Skin epidermis (tissue), 12 donors: ENCODE data around the gene SPATA17.

Source experiments
- H3K27ac ChIP-seq, 21 experiments: fragments of 200-600 bp; sonication (generic) in 11 of 21; one replicate each; pipeline ENCODE4 v1.5.0; 2020; ENCODE audit warnings: mild to moderate bottlenecking in 3 of 21, inconsistent platforms in 2 of 21, moderate library complexity in 2 of 21
- H3K4me3 ChIP-seq, 7 experiments: fragments of 200-600 bp; sonication (generic) in 2 of 7; one replicate each; pipeline ENCODE4 v1.5.0; 2020; ENCODE audit warnings: inconsistent platforms in 2 of 7, mild to moderate bottlenecking in 2 of 7, moderate library complexity in 1 of 7

SPATA17 gene

DNA sequence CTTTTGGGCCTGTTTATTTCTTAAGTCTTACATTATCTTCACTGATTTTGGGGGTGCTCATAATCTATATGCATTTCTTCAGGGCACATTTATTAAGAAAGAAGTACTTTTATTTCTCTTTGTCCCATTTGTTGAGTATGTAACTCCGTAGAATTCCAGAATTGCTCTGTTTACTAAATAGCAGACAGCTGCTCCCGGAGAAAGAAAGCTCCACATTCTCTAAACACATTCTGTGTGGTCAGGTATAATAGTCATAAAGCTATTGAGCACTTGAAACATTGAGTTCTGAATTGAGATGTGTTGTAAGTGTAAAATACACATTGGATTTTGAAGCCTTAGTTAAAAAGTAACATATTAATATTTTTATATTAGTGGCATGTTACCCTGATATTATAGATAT is 206.5 kb downstream of the SPATA17 start:
- Histone ChIP-seq H3K4me3 (no peak overlapping the region), H3K27ac (no peak overlapping the region)

DNA sequence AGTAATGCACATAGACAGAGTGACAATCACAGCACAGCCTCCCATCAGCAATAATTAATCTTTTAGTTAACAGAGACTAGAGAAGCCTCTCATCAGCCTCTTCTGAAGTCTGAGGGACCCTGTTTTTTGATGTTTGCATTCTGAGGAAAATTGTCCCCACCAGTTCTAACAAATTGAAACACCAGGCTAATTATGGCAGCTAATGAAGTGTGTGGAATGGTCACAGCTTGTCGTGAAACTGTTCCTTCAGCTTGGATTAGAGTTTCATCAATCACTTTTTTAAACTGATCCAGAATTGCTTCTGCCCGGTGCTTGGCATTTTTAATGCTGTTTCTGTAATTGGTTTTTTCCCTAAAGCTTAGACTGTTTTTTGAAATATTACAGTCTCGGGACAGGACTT is 208.0 kb downstream of the SPATA17 start:
- Histone ChIP-seq H3K27ac (no peak overlapping the region), H3K4me3 (no peak overlapping the region)

DNA sequence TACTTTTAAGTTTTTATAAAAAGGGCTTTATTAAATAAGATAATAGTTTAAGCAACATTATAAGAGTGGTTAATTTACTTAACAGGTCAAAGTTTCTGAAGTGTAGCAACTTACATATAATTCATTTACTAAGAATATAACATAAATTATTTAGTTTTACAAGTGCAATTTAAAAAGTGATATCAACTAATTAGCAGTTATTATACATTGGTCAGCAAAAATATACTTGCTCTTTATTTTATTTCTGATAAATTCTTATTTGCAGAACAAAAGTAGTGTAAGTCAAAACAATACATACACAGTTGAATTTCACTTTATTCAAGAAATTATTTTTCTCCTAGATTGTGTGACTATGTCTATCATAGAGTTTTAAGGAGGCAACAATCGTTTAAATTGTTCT is 215.6 kb downstream of the SPATA17 start:
- H3K27ac ChIP-seq = no peak overlapping the region
- no peak overlapping the region for H3K4me3 ChIP-seq

DNA sequence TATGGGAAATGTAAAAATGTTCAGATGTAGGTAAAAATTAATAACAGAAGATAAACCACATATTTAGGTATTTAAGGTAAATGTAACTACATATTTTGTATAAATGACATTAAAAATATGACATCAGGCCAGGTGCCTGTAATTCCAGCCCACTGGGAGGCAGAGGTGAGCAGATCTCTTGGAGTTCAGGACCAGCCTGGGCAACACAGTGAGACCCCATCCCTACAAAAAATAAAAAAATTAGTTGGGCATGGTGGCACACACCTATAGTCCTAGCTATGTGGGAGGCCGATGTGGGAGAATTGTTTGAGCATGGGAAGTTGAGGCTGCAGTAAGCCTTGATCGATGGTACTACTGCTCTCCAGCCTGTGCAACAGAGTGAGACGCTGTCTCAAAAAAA is 216.5 kb downstream of the SPATA17 start:
- no peak overlapping the region for H3K27ac ChIP-seq
- H3K4me3 ChIP-seq = no peak overlapping the region

DNA sequence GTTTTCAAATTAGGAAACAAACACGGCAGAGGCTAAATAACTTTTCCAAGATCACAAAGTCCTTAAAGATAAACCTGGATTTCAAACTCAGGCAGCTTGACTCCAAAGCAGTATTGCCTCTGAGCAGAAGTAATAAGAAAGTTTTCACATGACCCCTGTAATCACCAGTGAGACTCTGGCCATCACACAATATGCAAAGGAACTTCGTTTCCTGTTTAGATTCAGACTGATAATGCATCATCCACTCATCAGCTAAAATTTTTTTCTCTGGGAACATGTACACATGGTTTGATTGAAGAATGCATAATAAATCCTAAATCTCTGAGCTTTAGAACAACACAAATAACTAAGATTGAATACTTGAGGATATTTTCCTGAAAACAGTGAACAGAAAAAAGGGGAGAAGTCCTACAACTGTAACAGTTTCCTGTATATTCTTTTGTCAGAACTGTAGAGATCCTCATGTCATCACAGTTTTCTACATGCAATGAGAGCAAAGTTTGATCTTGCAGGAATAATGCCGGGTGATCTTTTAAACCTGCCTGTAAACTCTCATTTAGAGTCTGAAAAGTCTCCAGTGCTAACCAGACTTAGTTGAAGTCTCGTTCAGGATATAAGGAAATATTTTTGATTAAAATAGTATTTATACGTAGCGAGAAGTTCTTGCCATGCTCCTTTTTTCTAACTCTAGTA is 225.3 kb downstream of the SPATA17 start:
- no peak overlapping the region for H3K4me3 ChIP-seq

DNA sequence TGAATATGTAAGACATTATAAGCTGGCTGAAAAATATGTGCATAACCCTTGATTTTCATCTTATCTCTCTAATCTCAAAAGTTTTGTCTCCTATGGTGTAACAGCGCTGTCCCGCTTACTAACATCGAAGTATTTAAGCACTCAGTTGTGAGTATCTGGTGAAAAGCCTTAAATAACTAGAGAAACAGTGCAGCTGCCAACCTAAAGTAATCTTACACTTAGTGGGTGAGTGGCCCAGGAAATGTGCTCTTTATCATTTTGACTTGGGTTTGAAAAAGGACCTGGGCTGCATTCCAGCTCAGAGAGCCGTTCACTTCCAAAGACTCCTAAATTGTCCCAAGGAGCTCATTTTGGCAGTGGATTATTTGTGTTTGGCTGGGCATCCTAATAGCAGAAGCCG is 225.9 kb downstream of the SPATA17 start:
- H3K4me3 ChIP-seq = no peak overlapping the region

More for the DNA sequence above, 225.3 kb downstream of the SPATA17 start:
- no peak overlapping the region for H3K27ac ChIP-seq

DNA sequence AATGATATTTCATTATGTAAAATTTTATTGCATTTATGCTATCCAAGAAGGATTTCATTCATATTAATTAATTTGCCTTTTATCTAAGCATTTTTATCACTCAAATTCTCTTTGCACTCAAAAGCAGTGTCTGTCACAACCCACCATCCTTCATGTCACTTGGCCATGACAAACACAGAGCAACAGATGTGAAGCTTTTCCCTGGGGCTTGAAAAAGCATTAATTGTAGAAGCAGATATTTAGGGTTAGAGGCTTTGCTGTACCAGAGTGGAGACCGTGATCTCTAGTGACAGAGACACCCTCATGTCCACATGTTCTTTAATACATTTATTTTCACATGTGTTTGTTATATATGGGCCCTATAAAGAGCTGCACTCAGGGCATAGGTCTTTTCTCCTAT is 230.5 kb downstream of the SPATA17 start:
- Histone ChIP-seq H3K27ac (no peak overlapping the region), H3K4me3 (no peak overlapping the region)

More for the DNA sequence above, 225.9 kb downstream of the SPATA17 start:
- no peak overlapping the region for H3K27ac ChIP-seq

DNA sequence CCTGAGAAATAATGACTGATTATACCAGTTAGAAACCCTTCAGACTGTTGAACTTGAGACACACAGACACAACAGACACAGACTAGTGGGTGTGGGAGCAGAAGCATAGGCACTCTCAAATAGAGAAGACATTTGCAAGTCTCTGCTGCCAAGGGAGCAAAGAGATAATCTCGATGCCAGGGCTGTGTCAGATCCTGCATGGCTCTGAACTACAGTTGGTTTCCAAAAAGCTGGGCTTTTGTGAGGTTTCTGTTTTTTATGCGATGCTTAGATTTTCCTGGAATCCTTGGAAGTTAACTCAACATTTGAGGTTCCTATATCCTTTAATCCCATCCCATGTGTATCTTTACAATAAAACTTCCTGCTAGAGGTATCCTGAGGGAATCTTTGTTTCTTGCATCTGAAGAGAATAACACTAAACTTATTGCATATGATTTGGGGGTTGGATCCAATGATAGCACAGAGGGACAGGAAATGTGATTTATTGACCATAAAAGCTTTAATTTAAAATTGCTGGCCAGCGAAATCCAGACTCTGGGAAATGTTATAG is 236.4 kb downstream of the SPATA17 start:
- no peak overlapping the region for H3K4me3 ChIP-seq
- no peak overlapping the region for H3K27ac ChIP-seq

DNA sequence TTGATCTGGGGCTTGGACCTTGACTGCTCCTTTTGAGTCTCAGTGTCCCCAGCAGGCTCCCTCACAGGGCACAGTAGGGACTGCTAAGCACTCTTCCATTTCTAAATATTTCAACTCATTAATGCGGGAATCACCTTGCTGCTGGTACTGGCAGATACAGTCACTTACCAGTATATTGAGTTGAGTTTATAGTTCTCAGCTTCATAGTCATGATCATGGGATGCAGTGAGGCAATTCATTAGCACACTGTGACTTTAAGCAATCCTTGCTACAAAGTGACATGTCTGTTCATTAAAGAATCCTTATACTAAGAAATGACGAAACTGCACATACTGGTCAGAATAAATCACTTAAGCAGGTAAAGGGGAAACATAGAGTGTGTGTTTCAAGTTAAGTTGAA is 240.8 kb downstream of the SPATA17 start:
- Histone ChIP-seq H3K27ac (no peak overlapping the region), H3K4me3 (no peak overlapping the region)

DNA sequence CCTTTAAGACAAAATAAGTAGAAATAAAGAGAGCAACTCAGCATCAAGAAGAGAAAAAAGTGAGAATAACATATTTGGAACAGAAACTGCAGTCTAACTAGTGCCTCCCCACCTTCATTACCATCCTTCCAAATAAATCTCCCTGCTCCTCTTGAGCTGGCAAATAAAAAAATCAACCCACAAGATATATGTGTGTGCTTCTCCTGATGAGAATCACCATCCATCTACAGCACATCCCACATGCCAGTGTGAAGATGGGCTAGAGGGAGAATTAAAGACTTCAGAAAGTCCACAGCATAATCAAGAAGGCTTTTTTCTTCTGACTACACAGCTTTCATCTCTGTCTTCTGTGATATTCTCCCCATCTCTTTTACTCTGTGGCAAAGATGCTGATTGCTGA is 244.1 kb downstream of the SPATA17 start:
- Histone ChIP-seq H3K4me3 (no peak overlapping the region), H3K27ac (no peak overlapping the region)

DNA sequence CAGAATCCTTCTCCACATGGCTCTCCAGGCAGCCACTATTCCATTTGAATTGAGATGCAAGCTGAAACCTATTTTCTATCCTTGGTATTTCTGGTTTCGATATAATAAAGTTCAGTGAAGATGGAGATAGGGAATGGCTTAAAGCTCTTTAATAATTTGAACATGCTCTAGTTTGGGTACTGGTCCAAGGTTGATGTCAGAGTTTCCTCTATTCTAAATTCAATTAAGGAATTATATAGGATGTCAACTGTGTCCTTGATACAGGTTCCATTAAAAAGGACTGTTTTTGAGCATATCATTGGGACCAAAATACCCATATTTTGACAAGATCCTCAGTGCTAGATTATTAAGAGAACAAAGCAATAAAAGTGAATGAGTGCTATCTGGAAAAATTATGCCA is 245.3 kb downstream of the SPATA17 start:
- Histone ChIP-seq H3K4me3 (no peak overlapping the region), H3K27ac (no peak overlapping the region)

DNA sequence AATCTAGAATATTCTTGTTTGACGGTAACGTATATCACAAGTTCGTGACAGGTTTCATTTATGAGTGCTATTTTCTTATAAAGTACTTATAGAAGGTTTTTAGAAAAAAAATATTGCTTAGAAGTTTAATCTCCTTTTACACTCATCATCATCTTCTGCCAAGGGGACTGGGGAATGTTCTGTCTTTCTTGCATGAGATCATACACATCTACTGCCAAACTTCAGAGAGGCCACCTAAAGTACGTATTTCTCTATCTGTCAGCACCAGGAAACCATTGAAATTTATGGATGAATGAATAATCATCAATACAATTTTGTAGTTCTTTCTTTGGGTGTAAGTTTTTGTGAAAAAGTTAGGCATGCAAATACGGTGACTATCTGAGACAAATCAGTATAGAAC is 245.8 kb downstream of the SPATA17 start:
- H3K27ac ChIP-seq = no peak overlapping the region
- H3K4me3 ChIP-seq = no peak overlapping the region

DNA sequence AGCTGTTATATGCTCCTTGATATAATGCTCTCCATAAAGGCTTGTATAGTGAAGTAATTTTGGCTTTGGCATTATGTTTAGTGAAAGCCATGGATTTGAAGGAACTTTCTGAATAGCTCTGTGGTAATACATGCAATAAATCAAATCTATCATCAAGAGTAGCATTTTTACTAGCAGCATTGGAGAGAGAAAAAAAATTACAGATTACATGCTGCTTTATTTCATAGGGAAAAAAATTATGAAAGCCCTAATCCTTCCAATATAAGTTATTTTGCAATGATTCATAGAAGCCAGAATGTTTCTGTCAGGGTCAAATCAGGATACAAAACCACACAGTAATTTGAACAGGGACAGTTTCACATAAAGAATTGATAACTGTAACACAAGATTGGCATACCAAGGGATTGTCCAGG is 250.0 kb downstream of the SPATA17 start:
- no peak overlapping the region for H3K27ac ChIP-seq
- H3K4me3 ChIP-seq = no peak overlapping the region

DNA sequence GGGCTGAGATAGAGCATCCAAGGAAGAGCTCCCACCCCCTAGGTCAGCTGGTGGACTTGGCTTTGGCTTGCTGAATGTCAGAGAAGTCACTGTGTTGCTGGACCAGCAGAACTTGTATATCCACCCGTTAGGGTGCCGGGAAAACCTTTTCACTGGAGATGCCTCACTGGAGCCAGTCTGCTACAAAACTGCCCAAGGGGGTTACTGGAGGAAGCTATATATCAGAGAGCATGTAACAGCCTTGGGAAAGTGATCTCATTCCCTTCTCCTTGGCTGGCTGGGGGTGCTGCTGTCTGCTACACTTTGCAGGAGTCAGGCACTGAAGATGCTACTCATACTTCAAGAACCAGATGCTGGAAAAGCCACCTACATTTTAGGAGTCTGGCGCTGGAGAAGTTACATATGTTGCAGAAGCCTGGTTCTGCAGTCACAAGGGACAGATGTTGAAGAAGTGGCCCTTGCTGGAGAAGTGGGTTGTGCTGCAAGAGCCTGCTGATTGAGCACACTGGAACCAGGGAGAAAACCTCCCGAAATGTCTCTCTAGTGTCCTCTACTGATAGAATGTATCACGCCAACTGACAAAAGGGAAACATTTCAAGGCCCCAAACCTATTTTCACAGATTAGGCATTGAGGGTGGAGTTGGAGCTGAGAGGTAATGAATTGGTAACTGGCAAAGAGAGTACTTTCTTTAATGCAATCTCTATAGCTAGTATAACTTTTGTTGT is 250.6 kb downstream of the SPATA17 start:
- Histone ChIP-seq H3K27ac (no peak overlapping the region), H3K4me3 (no peak overlapping the region)

DNA sequence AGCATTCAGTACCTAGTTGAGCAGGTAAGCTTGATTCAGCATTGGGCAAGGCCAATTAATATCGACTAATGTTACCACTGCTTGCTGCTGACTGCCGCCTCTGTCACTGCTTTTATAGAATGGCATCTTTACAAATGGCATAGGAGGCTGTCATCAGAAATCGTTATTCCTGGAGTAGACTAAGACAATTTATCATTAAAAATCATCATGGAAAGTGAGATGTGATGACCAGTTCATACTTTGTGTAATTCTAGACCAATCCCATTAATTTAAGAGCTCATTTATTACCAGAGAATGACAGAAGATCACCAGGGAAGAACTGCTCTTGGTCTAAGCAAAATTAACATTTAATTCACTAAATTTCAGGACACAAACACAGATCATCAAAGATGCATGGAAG is 254.0 kb downstream of the SPATA17 start:
- Histone ChIP-seq H3K27ac (no peak overlapping the region), H3K4me3 (no peak overlapping the region)

DNA sequence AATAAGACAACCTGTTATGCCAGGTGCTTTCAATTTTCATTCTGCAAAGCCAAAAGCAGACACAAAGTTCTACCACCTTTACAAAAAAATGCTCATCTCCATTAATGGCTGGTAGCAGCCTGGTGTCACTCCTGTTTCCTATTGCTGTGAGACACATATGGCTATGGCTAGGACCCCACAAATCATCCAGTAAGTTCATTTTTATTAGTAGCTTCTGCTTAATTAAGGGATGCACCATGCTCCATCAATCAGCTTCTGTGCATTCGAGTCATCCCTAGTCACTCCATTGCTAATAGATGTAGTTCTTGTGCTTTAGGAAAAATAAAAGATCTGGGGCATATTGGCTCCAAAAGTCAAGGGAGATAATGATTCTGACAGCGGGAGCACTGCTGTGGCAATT is 257.2 kb downstream of the SPATA17 start:
- H3K4me3 ChIP-seq = no peak overlapping the region
- no peak overlapping the region for H3K27ac ChIP-seq

DNA sequence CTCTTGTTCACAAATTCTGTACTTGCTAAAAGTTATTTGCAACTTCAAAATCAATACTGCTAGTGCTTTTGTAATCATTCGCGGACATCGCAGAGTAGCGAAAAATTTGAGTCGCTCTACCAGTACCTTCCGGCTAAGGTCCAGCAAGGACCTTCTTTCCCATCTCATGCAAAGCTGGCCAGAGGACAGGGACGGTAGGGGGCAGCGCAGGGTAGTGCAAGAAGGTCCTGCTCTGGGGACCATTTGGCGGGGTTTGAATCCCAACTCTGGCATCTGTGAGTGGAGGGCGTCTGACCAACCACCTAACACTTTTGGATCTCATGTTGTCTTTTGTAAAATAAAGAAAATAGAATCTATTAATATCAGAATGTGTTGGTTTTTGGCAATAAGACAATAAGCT is 258.3 kb downstream of the SPATA17 start:
- H3K27ac ChIP-seq = no peak overlapping the region
- no peak overlapping the region for H3K4me3 ChIP-seq

DNA sequence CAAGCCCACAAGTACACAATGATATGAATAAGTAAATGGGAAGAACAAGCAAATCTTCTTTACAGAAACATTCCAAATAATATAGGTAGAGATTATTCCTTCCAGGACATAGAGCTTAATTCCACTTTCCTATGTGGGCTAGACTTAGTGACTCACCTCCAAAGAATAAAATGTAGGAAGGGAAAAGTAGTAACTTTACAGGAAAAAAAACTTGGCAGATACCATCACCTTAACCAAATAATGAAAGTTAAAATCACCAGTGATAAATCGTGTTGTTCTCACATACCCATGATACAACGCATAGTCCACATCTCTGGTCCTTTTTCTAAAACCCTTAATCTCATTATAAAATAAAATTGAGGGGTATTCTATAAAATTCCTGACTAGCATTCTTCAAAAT is 260.8 kb downstream of the SPATA17 start:
- H3K4me3 ChIP-seq = no peak overlapping the region
- H3K27ac ChIP-seq = no peak overlapping the region

DNA sequence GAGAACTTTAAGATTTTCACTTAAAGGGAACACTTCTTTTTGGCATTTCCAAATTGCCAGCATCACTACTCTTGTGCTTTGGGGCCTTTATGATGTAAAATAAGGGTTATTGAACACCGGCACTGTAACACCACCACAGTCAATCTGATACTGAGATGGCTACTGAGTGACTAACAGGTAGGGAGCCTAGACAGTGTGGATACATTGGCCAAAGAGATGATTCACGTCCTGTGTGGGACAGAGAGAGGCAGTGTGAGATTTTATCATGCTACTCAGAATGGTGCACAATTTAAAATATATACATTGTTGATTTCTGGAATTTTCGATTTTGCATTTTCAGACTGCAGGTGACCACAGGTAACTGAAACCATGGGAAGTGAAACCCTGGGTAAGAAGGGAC is 261.6 kb downstream of the SPATA17 start:
- no peak overlapping the region for H3K27ac ChIP-seq
- no peak overlapping the region for H3K4me3 ChIP-seq

DNA sequence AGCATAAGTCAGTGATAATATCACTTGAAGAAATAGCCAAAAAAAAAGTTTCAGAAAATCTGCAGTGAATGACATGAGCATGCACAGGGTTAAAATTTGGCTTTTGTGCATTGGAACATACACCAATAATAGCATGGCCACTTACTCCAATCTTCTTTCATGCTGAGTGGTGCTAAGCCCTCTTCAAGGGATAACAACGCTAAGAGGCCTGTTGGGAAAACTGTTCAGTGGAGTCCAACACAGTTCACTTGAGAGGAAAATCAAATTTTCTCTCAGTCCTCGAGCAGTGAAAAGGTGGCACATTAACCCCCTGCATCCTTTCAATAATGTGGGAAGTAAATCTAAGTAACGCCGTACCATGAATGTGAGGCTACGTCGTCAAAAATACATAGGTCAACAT is 264.7 kb downstream of the SPATA17 start:
- Histone ChIP-seq H3K27ac (no peak overlapping the region), H3K4me3 (no peak overlapping the region)

DNA sequence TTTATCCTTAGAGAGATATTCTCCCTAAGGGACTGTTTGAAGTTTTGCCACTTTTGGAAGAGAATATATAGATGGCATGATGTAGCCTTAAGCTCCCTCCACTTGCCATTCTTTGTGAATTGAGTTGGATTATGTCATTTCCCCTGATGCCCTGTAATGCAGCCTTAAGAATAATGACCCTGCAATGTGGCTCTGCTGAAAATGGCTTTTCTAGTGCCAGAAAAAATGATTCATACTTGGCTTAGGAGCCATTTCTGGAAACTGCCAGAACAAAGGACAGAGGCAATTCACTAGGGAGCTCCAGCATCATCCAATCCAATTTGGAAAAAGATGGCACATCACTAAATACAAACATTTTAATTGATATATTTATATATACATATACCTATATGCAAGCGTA is 265.3 kb downstream of the SPATA17 start:
- Histone ChIP-seq H3K4me3 (no peak overlapping the region), H3K27ac (no peak overlapping the region)
